ENCODE measurements around the gene FGD5.

Gene FGD5

DNA sequence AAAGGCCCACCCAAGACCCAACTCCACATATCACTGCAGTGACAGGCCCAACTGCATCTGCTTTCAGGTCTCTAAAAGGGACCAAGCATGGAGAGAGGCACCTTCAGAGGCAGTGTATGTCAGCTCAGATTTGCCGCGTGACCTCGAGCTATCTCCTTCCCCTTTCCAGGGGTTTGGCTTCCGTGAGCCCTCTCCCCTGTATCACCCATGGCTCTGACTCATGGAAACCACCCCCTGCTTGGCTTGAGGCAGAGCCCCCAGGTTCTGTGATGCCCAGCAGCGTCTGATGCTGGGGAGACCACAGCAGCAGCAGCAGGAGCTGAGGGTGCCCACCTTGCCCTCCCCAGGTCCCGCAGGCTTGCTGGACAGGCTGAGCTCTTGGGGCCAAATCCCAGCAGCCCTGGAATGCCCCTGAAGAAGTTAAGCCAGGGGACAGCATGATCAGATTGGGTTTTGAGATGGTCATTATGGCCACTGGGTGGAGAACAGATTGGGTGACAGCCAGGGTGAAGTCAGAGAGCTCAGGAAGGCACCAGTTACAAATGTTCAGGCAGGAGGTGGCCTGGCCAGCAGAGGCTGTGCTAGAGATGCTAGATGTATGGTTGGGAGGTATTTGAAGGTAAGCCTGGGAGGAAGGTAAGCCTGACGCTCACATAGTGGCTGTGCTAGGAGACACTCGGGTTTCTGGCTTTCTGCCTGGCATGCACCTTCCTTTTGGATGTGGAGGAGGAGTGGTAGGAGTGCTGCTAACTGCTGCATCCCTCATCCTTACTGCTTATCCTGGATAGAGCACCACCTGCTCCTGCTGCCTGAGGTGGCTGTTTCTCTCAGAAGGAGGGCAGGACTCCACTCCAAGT lies 42.9 kb downstream of the FGD5 start:
- Histone ChIP-seq H3K27ac (no peak overlapping the region), H3K9ac (no peak overlapping the region), H3K4me2 (no peak overlapping the region), H3K4me3 (IDR thresholded peaks at IDR 0.05; ENCODE audit: insufficient read depth, low read depth, low read length) (no peak overlapping the region), H3K79me2 (ENCODE audit: insufficient read depth, low read depth) (no peaks in the 10 kb centered on the region), H4K20me1 (ENCODE audit: insufficient read depth) (no peaks in the 10 kb centered on the region), H2AFZ (ENCODE audit: low read depth) (no peak overlapping the region), H3K4me1 (ENCODE audit: low read depth, poor library complexity, severe bottlenecking) (no peaks in the 10 kb centered on the region), H3K27me3 (ENCODE audit: insufficient read depth, low read depth) (no peaks in the 10 kb centered on the region), H3K36me3 (ENCODE audit: insufficient read depth) (no peaks in the 10 kb centered on the region)
- TF ChIP-seq, protein P1, sequence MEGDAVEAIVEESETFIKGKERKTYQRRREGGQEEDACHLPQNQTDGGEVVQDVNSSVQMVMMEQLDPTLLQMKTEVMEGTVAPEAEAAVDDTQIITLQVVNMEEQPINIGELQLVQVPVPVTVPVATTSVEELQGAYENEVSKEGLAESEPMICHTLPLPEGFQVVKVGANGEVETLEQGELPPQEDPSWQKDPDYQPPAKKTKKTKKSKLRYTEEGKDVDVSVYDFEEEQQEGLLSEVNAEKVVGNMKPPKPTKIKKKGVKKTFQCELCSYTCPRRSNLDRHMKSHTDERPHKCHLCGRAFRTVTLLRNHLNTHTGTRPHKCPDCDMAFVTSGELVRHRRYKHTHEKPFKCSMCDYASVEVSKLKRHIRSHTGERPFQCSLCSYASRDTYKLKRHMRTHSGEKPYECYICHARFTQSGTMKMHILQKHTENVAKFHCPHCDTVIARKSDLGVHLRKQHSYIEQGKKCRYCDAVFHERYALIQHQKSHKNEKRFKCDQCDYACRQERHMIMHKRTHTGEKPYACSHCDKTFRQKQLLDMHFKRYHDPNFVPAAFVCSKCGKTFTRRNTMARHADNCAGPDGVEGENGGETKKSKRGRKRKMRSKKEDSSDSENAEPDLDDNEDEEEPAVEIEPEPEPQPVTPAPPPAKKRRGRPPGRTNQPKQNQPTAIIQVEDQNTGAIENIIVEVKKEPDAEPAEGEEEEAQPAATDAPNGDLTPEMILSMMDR (conservative IDR thresholded peaks at IDR 0.05; ENCODE audit: low read depth, low read length), result no peak

DNA sequence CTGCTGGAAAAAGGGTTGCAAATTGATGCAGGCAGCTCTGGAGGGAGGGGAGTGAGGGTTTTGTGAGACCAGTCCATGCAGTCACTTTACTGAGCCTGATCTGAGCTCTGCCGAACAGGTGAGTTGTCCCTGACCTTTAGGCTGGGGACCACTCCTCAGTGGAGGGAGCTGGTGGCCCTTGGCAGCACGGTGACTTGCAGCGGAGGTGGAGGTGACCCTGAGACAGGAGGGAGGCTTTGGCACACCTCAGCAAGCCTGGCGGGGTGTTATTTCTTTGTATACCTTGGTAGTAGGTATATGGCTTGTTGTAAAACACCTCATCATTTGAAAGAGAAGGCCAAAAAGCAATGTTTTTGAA lies 43.5 kb downstream of the FGD5 start:
- Histone ChIP-seq H3K27me3 (ENCODE audit: insufficient read depth, low read depth) (no peaks in the 10 kb centered on the region), H3K4me3 (IDR thresholded peaks at IDR 0.05; ENCODE audit: insufficient read depth, low read depth, low read length) (no peak overlapping the region), H3K27ac (no peak overlapping the region), H3K4me1 (ENCODE audit: low read depth, poor library complexity, severe bottlenecking) (no peaks in the 10 kb centered on the region), H2AFZ (ENCODE audit: low read depth) (no peak overlapping the region), H3K79me2 (ENCODE audit: insufficient read depth, low read depth) (no peaks in the 10 kb centered on the region), H3K4me2 (no peak overlapping the region), H4K20me1 (ENCODE audit: insufficient read depth) (no peaks in the 10 kb centered on the region), H3K36me3 (ENCODE audit: insufficient read depth) (no peaks in the 10 kb centered on the region), H3K9ac (no peak overlapping the region)
- TF ChIP-seq, protein P1 (conservative IDR thresholded peaks at IDR 0.05; ENCODE audit: low read depth, low read length), result no peak

- H4K20me1 ChIP-seq (ENCODE audit: insufficient read depth), result no peaks in the 10 kb centered on the region
- H3K4me1 ChIP-seq (ENCODE audit: low read depth, poor library complexity, severe bottlenecking), result no peaks in the 10 kb centered on the region
- no peak overlapping the region for H2AFZ ChIP-seq (ENCODE audit: low read depth)
- no peak overlapping the region for H3K4me2 ChIP-seq
- H3K27me3 ChIP-seq (ENCODE audit: insufficient read depth, low read depth), result no peaks in the 10 kb centered on the region
- H3K79me2 ChIP-seq (ENCODE audit: insufficient read depth, low read depth), result no peaks in the 10 kb centered on the region
- no peak overlapping the region for H3K4me3 ChIP-seq (IDR thresholded peaks at IDR 0.05; ENCODE audit: insufficient read depth, low read depth, low read length)
- no peak overlapping the region for H3K27ac ChIP-seq
- TF ChIP-seq, protein P1 (conservative IDR thresholded peaks at IDR 0.05; ENCODE audit: low read depth, low read length), result no peak
- H3K36me3 ChIP-seq (ENCODE audit: insufficient read depth), result no peaks in the 10 kb centered on the region
- H3K9ac ChIP-seq, result no peak overlapping the region
Observed at GRCh38 chr3:14862661-14863230, 44.0 kb downstream of the FGD5 start.

DNA sequence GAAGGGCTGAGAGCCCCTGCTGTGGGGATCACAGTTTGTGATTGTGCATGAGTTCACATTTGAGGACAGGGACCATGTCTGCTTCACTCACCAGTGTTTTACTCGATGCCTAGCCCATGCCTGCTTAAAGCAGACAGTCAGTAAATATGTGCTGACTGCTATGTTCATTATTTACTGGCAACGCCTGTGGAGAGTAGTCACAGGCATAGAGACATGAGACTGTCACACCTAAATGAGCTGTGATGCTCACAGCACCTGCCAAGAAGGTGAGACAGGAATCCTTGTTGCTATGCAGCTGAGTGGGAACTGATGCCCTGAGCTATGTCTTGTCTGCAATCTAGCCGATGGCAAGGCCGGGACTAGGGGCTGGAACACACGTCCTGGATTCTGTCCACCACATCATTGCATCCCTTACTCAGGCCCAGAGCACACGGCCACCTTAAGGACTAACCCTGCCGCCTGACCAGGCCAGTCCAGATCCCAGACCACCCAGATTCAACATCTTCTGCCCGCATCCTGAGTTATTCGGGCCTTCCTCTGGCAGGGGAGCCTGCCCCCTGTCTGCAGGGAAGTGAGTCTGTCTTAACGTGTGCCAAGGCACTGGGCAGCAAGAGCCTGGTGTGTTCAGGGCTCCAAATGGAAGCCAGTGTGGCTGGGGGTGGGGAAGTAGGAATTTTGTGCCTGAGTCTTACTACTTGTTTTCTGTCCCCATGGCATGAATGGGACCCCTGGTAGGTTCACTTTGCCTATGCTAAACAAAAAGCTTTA lies 44.8 kb downstream of the FGD5 start:
- Histone ChIP-seq H4K20me1 (ENCODE audit: insufficient read depth) (no peaks in the 10 kb centered on the region), H3K4me3 (IDR thresholded peaks at IDR 0.05; ENCODE audit: insufficient read depth, low read depth, low read length) (no peak overlapping the region), H3K4me1 (ENCODE audit: low read depth, poor library complexity, severe bottlenecking) (no peaks in the 10 kb centered on the region), H3K4me2 (no peak overlapping the region), H3K27ac (no peak overlapping the region), H3K9ac (no peak overlapping the region), H3K79me2 (ENCODE audit: insufficient read depth, low read depth) (no peaks in the 10 kb centered on the region), H3K27me3 (ENCODE audit: insufficient read depth, low read depth) (no peaks in the 10 kb centered on the region), H2AFZ (ENCODE audit: low read depth) (no peak overlapping the region), H3K36me3 (ENCODE audit: insufficient read depth) (no peaks in the 10 kb centered on the region)
- TF ChIP-seq, protein P1 (conservative IDR thresholded peaks at IDR 0.05; ENCODE audit: low read depth, low read length), result no peak
